IMR-90 (cell line): ENCODE measurements around the gene EXOSC1. TPM values are rescaled to one million over a fixed set of nuclear protein-coding genes. Genes with fewer than 3 reads are reported as not detected.

Source experiments
- ATAC-seq: fragments of 200-7000 bp; cut with Tn5 transposase; 2 replicates; pipeline ENCODE4 v1.9.1; 2020; ENCODE audit warnings: low read depth, mild to moderate bottlenecking, moderate library complexity
- BruUV-seq: library from RNA; stranded (reverse); fragments of 400-500 nt; replicated peaks from 2 replicates; lab custom pipeline; 2021; lab: Mats Ljungman, UMichigan
- CTCF ChIA-PET: fragments of 300-600 bp; formaldehyde crosslinking; extraction: SDS; loops from one replicate; lab custom pipeline; 2021; ENCODE audit warnings: antibody characterized with exemption; lab: Yijun Ruan, JAX
- POLR2A ChIA-PET: fragments of 300-600 bp; sonication (Branson Sonifier 250); formaldehyde crosslinking; loops from one replicate; lab custom pipeline; 2022; ENCODE audit warnings: antibody characterized with exemption; ENCODE audit not compliant: unreplicated experiment; lab: Charles Lee
- DNase-seq: peaks from one replicate; pipeline ENCODE4 v3.0.0; 2013
- H2AFZ ChIP-seq: replicated peaks from 2 replicates; pipeline ENCODE3; 2013; ENCODE audit warnings: low read length, mild to moderate bottlenecking; ENCODE audit not compliant: poor library complexity
- H2AK5ac ChIP-seq: 2 replicates; pipeline ENCODE4 v1.6.1; 2013; ENCODE audit warnings: low read depth, low read length, inconsistent platforms
- H2AK9ac ChIP-seq: replicated peaks from 2 replicates; pipeline ENCODE3; 2013; ENCODE audit warnings: mild to moderate bottlenecking, low read depth, low read length, moderate library complexity; ENCODE audit not compliant: poor library complexity
- H2BK120ac ChIP-seq: 2 replicates; pipeline ENCODE4 v1.6.1; 2013; ENCODE audit warnings: low read depth, low read length, inconsistent platforms
- H2BK15ac ChIP-seq: 3 replicates; pipeline ENCODE4 v1.6.1; 2013; ENCODE audit warnings: low read depth, low read length, inconsistent platforms
- H2BK20ac ChIP-seq: 2 replicates; pipeline ENCODE4 v1.6.1; 2013; ENCODE audit warnings: low read depth, mild to moderate bottlenecking, inconsistent platforms, low read length, moderate library complexity
- H2BK5ac ChIP-seq: 2 replicates; pipeline ENCODE4 v1.6.1; 2013; ENCODE audit warnings: mild to moderate bottlenecking, low read depth, low read length, inconsistent platforms; ENCODE audit not compliant: poor library complexity, severe bottlenecking
- H3K14ac ChIP-seq: replicated peaks from 2 replicates; pipeline ENCODE4 v1.6.1; 2013; ENCODE audit warnings: low read depth, low read length, inconsistent platforms
- H3K18ac ChIP-seq: 2 replicates; pipeline ENCODE4 v1.6.1; 2013; ENCODE audit warnings: low read depth, low read length, control low read depth
- H3K23ac ChIP-seq: 2 replicates; pipeline ENCODE4 v1.6.1; 2013; ENCODE audit warnings: low read depth, low read length, inconsistent platforms
- H3K27ac ChIP-seq: 2 replicates; pipeline ENCODE4 v1.5.1; 2013; ENCODE audit warnings: mild to moderate bottlenecking, control low read depth, low read length; ENCODE audit not compliant: insufficient read depth
- H3K27me3 ChIP-seq: 2 replicates; pipeline ENCODE4 v1.6.1; 2013; ENCODE audit warnings: low read length; ENCODE audit not compliant: control insufficient read depth, insufficient read depth
- H3K36me3 ChIP-seq: 2 replicates; pipeline ENCODE4 v1.6.1; 2013; ENCODE audit warnings: low read length, mixed read lengths; ENCODE audit not compliant: control insufficient read depth, insufficient read depth
- H3K4ac ChIP-seq: 2 replicates; pipeline ENCODE4 v1.6.1; 2013; ENCODE audit warnings: low read depth, low read length, inconsistent platforms
- H3K4me1 ChIP-seq: 2 replicates; pipeline ENCODE4 v1.6.1; 2013; ENCODE audit warnings: low read length, mixed read lengths; ENCODE audit not compliant: control insufficient read depth, insufficient read depth
- H3K4me2 ChIP-seq: 2 replicates; pipeline ENCODE4 v1.6.1; 2013; ENCODE audit warnings: low read depth, mild to moderate bottlenecking, control low read depth, low read length, moderate library complexity
- H3K4me3 ChIP-seq: 2 replicates; pipeline ENCODE4 v1.5.1; 2013; ENCODE audit warnings: low read depth, mild to moderate bottlenecking, control low read depth, low read length, moderate library complexity; ENCODE audit not compliant: insufficient read depth
- H3K56ac ChIP-seq: 2 replicates; pipeline ENCODE4 v1.6.1; 2013; ENCODE audit warnings: low read length, inconsistent platforms; ENCODE audit not compliant: insufficient read depth; ENCODE audit errors: extremely low read depth
- H3K79me1 ChIP-seq, 2 experiments: 2 replicates each; pipeline ENCODE4 v1.6.1; 2013; ENCODE audit warnings: low read length in 2 of 2, inconsistent platforms in 1 of 2, low read depth in 1 of 2
- H3K9ac ChIP-seq: 2 replicates; pipeline ENCODE4 v1.6.1; 2013; ENCODE audit warnings: low read depth, low read length, control low read depth
- H3K9me1 ChIP-seq: 2 replicates; pipeline ENCODE4 v1.6.1; 2013; ENCODE audit warnings: low read length, inconsistent platforms; ENCODE audit not compliant: insufficient read depth
- H3K9me3 ChIP-seq: 2 replicates; pipeline ENCODE4 v1.6.1; 2013; ENCODE audit warnings: low read length; ENCODE audit not compliant: control insufficient read depth, insufficient read depth
- H4K20me1 ChIP-seq: 2 replicates; pipeline ENCODE4 v1.6.1; 2013; ENCODE audit warnings: low read length, inconsistent platforms; ENCODE audit not compliant: insufficient read depth
- H4K5ac ChIP-seq: 2 replicates; pipeline ENCODE4 v1.6.1; 2013; ENCODE audit warnings: mild to moderate bottlenecking, low read depth, low read length, control low read depth
- H4K8ac ChIP-seq, 2 experiments: 2 replicates each; pipeline ENCODE4 v1.6.1; 2013; ENCODE audit warnings: low read depth in 2 of 2, low read length in 2 of 2, control low read depth in 1 of 2, inconsistent platforms in 1 of 2
- H4K91ac ChIP-seq: 2 replicates; pipeline ENCODE4 v1.6.1; 2013; ENCODE audit warnings: low read depth, low read length, inconsistent platforms; ENCODE audit not compliant: insufficient read depth
- BHLHE40 ChIP-seq: fragments of 150-350 bp; IDR thresholded peaks from 2 replicates; pipeline ENCODE4 v1.6.1; 2016; ENCODE audit warnings: mild to moderate bottlenecking, low read depth, low read length
- CEBPB ChIP-seq: IDR thresholded peaks from 2 replicates; pipeline ENCODE4 v1.6.1; 2012; ENCODE audit warnings: low read depth, low read length, improper control_type of control experiment
- CHD1 ChIP-seq: IDR thresholded peaks from 2 replicates; pipeline ENCODE4 v1.6.1; 2012; ENCODE audit warnings: low read depth, low read length, improper control_type of control experiment
- FOS ChIP-seq: fragments of 150-350 bp; IDR thresholded peaks from 2 replicates; pipeline ENCODE4 v1.6.1; 2016; ENCODE audit warnings: low read depth, low read length
- MAFK ChIP-seq: IDR thresholded peaks from 2 replicates; pipeline ENCODE4 v1.6.1; 2012; ENCODE audit warnings: low read depth, low read length, improper control_type of control experiment
- MAZ ChIP-seq: IDR thresholded peaks from 2 replicates; pipeline ENCODE4 v1.6.1; 2012; ENCODE audit warnings: low read depth, mild to moderate bottlenecking, low read length, improper control_type of control experiment, moderate library complexity, borderline replicate concordance
- MXI1 ChIP-seq: IDR thresholded peaks from 2 replicates; pipeline ENCODE4 v1.6.1; 2012; ENCODE audit warnings: low read depth, mild to moderate bottlenecking, low read length, moderate library complexity, borderline replicate concordance
- NFE2L2 ChIP-seq: fragments of 150-350 bp; IDR thresholded peaks from 2 replicates; pipeline ENCODE4 v1.6.1; 2016; ENCODE audit warnings: low read depth, mild to moderate bottlenecking, low read length
- POLR2A ChIP-seq: IDR thresholded peaks from 2 replicates; pipeline ENCODE4 v1.6.1; 2012; ENCODE audit warnings: mild to moderate bottlenecking, low read depth, low read length
- RAD21 ChIP-seq: IDR thresholded peaks from 2 replicates; pipeline ENCODE4 v1.6.1; 2012; ENCODE audit warnings: low read length, improper control_type of control experiment
- RCOR1 ChIP-seq: IDR thresholded peaks from 2 replicates; pipeline ENCODE4 v1.6.1; 2012; ENCODE audit warnings: mild to moderate bottlenecking, low read length, improper control_type of control experiment; ENCODE audit not compliant: insufficient replicate concordance
- RFX5 ChIP-seq: IDR thresholded peaks from 2 replicates; pipeline ENCODE4 v1.8.0; 2012; ENCODE audit warnings: low read depth, mild to moderate bottlenecking, low read length, moderate library complexity
- SMC3 ChIP-seq: fragments of 150-350 bp; IDR thresholded peaks from 2 replicates; pipeline ENCODE4 v1.6.1; 2016; ENCODE audit warnings: low read depth, mild to moderate bottlenecking, antibody characterized with exemption, low read length, moderate library complexity
- USF2 ChIP-seq: fragments of 150-350 bp; IDR thresholded peaks from 2 replicates; pipeline ENCODE4 v1.6.1; 2017; ENCODE audit warnings: mild to moderate bottlenecking, antibody characterized with exemption, low read length, low read depth
- WGBS, 2 experiments: methylation state at CpG; one replicate each; pipeline versions ENCODE4 v1.1.5 to v1.1.7; 2013; ENCODE audit warnings: missing lambda C conversion rate in 2 of 2; ENCODE audit not compliant: insufficient read length in 1 of 2; ENCODE audit errors: extremely low coverage in 2 of 2; 5-methylcytosine and 5-hydroxymethylcytosine counted together
- dilution Hi-C: fragments of 300-500 bp; cut with HindIII; formaldehyde crosslinking; loops from one replicate; pipeline ENCODE4 v1.14.3; 2018; ENCODE audit warnings: low sequenced_read_pairs; ENCODE audit not compliant: unreplicated experiment
- in situ Hi-C: fragments of 300-500 bp; cut with MboI; formaldehyde crosslinking; loops from 3 replicates; pipeline ENCODE4 v1.14.3; 2019; ENCODE audit warnings: low sequenced_read_pairs, inconsistent platforms, mixed read lengths
- intact Hi-C: fragments of 100-400 bp; cut with micrococcal nuclease; formaldehyde crosslinking; loops from 2 replicates; pipeline ENCODE4 v1.10.0; 2022
- polyA plus RNA-seq, 3 experiments: library from polyadenylated mRNA; depleted of rRNA; stranded (reverse); fragments of >200 nt; gene quantifications; 2 replicates each; pipeline ENCODE4 v1.2.3, GENCODE V29; 2012; ENCODE audit warnings: low replicate concordance in 1 of 3
- total RNA-seq: library from RNA; depleted of rRNA; stranded (reverse); fragments of >200 nt; gene quantifications from 2 replicates; pipeline ENCODE4 v1.2.3, GENCODE V29; 2012
- TF ChIP-seq, protein P1 (sequence below): conservative IDR thresholded peaks from 2 replicates; pipeline ENCODE4 v1.5.1; 2012; ENCODE audit warnings: mild to moderate bottlenecking, low read depth, low read length, improper control_type of control experiment
- TF ChIP-seq, protein P2 (sequence below): fragments of 150-350 bp; IDR thresholded peaks from 2 replicates; pipeline ENCODE4 v1.6.1; 2016; ENCODE audit warnings: low read depth, mild to moderate bottlenecking, low read length, moderate library complexity, borderline replicate concordance

The EXOSC1 gene
- total and polyA plus RNA-seq, 2 of the 4 experiments (the other 2 are of a cell fraction): 49.7 to 51.6 TPM

DNA sequence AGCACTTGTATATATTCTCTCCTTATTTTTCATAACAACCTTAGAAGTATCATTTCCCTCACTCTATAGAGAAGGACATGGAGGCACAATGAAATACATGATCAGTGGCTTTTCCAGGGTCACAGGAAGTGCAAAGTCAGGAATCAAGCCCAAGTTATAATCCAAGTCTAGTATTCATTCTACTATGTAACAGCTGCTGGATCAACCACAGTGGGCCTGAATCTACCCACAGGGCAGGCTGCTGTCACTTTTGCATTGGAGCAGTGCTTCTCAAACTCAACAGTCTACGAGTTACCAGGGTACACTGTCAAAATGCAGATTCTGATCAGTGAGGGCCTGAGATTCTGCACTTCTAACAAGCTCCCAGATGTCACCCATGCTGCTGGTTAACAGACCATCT, 18.4 kb upstream of the EXOSC1 start:
- Histone ChIP-seq H3K56ac (no peak overlapping the region), H4K5ac (no peak overlapping the region), H2AK5ac (no peak overlapping the region), H2BK15ac (no peak overlapping the region), H3K4me2 (no peak overlapping the region), H2AFZ (no peak overlapping the region), H3K27me3 (no peaks in the 10 kb centered on the region), H3K23ac (no peak overlapping the region), H3K4me3 (no peak overlapping the region), H2AK9ac (no peak overlapping the region), H4K20me1 (peaks cover 11% of the 10 kb centered on the region; the same call in 1 of the 2 replicates), H3K18ac (no peak overlapping the region), H3K27ac (peak overlapping the region; percentile 5; the same call in 1 of the 2 replicates), H3K4ac (no peak overlapping the region), H3K14ac (no peak overlapping the region), H3K79me1 (peaks cover 10 to 16% of the 10 kb centered on the region in 2 experiments), H4K8ac (no peak overlapping the region), H2BK20ac (no peak overlapping the region), H3K36me3 (peaks cover 79% of the 10 kb centered on the region), H3K9ac (no peak overlapping the region), H3K4me1 (peaks cover 9% of the 10 kb centered on the region), H3K9me3 (no peaks in the 10 kb centered on the region), H2BK120ac (no peak overlapping the region), H4K91ac (no peak overlapping the region), H3K9me1 (no peaks in the 10 kb centered on the region), H2BK5ac (no peak overlapping the region)
- POLR2A ChIA-PET: no interaction called here
- CTCF ChIA-PET: interaction anchor here (0.5 to 1.6 kb wide), 3 partner anchors 14 to 190 kb away, joined by 3 to 8 read pairs (median 4); no protein-coding TSS in a partner anchor
- no peak for TF ChIP-seq NFE2L2
- TF ChIP-seq CHD1: no peak
- TF ChIP-seq MAZ: no peak
- TF ChIP-seq RFX5: no peak
- no peak for TF ChIP-seq USF2
- TF ChIP-seq SMC3: no peak
- TF ChIP-seq FOS: no peak
- TF ChIP-seq, protein P1, sequence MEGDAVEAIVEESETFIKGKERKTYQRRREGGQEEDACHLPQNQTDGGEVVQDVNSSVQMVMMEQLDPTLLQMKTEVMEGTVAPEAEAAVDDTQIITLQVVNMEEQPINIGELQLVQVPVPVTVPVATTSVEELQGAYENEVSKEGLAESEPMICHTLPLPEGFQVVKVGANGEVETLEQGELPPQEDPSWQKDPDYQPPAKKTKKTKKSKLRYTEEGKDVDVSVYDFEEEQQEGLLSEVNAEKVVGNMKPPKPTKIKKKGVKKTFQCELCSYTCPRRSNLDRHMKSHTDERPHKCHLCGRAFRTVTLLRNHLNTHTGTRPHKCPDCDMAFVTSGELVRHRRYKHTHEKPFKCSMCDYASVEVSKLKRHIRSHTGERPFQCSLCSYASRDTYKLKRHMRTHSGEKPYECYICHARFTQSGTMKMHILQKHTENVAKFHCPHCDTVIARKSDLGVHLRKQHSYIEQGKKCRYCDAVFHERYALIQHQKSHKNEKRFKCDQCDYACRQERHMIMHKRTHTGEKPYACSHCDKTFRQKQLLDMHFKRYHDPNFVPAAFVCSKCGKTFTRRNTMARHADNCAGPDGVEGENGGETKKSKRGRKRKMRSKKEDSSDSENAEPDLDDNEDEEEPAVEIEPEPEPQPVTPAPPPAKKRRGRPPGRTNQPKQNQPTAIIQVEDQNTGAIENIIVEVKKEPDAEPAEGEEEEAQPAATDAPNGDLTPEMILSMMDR: no peak
- no peak for TF ChIP-seq POLR2A
- TF ChIP-seq BHLHE40: no peak
- TF ChIP-seq RCOR1: no peak
- no peak for TF ChIP-seq MXI1
- TF ChIP-seq, protein P2, sequence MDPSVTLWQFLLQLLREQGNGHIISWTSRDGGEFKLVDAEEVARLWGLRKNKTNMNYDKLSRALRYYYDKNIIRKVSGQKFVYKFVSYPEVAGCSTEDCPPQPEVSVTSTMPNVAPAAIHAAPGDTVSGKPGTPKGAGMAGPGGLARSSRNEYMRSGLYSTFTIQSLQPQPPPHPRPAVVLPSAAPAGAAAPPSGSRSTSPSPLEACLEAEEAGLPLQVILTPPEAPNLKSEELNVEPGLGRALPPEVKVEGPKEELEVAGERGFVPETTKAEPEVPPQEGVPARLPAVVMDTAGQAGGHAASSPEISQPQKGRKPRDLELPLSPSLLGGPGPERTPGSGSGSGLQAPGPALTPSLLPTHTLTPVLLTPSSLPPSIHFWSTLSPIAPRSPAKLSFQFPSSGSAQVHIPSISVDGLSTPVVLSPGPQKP: no peak
- TF ChIP-seq MAFK: no peak
- no peak for TF ChIP-seq RAD21
- no peak for TF ChIP-seq CEBPB
- ATAC-seq: no peak
- dilution Hi-C loops: no loop called here
- no peak for DNase-seq
- no TSS peak for BruUV-seq
- in situ Hi-C loops: loop anchor here (5.0 kb wide), 1 partner anchor 88 kb away; no protein-coding TSS in a partner anchor
- WGBS, 2 experiments: 100% methylated on average over 1 of the region's 1 CpG; no CpG with 5 or more reads in 1 of the 2 experiments
- intact Hi-C loops: loop anchor here (2.0 kb wide), 1 partner anchor 183 kb away; no protein-coding TSS in a partner anchor
